CD14-positive monocyte (primary cell): ENCODE measurements around the gene C16orf74. TPM values are rescaled to one million over a fixed set of nuclear protein-coding genes. Genes with fewer than 3 reads are reported as not detected.

ENCODE experiments used
- DNase-seq, 3 donors: peaks; one replicate each; pipeline ENCODE4 v3.0.0-alpha.2; 2011 to 2022
- H2AFZ ChIP-seq: 2 replicates; pipeline ENCODE4 v1.6.0; 2012; ENCODE audit warnings: mild to moderate bottlenecking, low read depth, low read length, inconsistent platforms; ENCODE audit not compliant: insufficient read depth, poor library complexity, severe bottlenecking
- H3K27ac ChIP-seq, 2 donors: 1 replicate in 1 of 2; 2 replicates in 1 of 2; pipeline ENCODE4 v1.5.1; 2012 to 2013; ENCODE audit warnings: low read length in 2 of 2, control low read depth in 1 of 2, inconsistent platforms in 1 of 2, low read depth in 1 of 2, mild to moderate bottlenecking in 1 of 2
- H3K27me3 ChIP-seq, 2 donors: one replicate each; pipeline versions ENCODE4 v1.6.0 to v1.6.1; 2011 to 2013; ENCODE audit warnings: low read length in 2 of 2; ENCODE audit not compliant: control insufficient read depth in 2 of 2, insufficient read depth in 2 of 2
- H3K36me3 ChIP-seq, 2 donors: replicated peaks in 1 of 2; 1 replicate in 1 of 2; 2 replicates in 1 of 2; pipeline versions ENCODE4 v1.5.1 to v1.6.1; 2012 to 2013; ENCODE audit warnings: low read length in 2 of 2, control low read depth in 1 of 2, inconsistent platforms in 1 of 2, mild to moderate bottlenecking in 1 of 2; ENCODE audit not compliant: insufficient read depth in 2 of 2, control insufficient read depth in 1 of 2
- H3K4me1 ChIP-seq, 2 donors: 1 replicate in 1 of 2; 2 replicates in 1 of 2; pipeline versions ENCODE4 v1.5.1 to v1.6.1; 2012 to 2013; ENCODE audit warnings: low read length in 2 of 2, control low read depth in 1 of 2, inconsistent platforms in 1 of 2, mild to moderate bottlenecking in 1 of 2, moderate library complexity in 1 of 2; ENCODE audit not compliant: insufficient read depth in 2 of 2, control insufficient read depth in 1 of 2
- H3K4me2 ChIP-seq: replicated peaks from 2 replicates; pipeline ENCODE3; 2012; ENCODE audit warnings: low read length, moderate library complexity, mild to moderate bottlenecking; ENCODE audit not compliant: poor library complexity, severe bottlenecking; ENCODE audit errors: extremely low read depth
- H3K4me3 ChIP-seq, 3 experiments: fragments of 200-600 bp in 1 of 3; sonication (generic) in 1 of 3; replicated peaks in 1 of 3; 1 replicate in 2 of 3; 2 replicates in 1 of 3; pipeline ENCODE4 v1.5.1; 2011 to 2013; ENCODE audit warnings: low read length in 3 of 3, mild to moderate bottlenecking in 3 of 3, control low read depth in 2 of 3, low read depth in 2 of 3, inconsistent platforms in 1 of 3, moderate library complexity in 1 of 3
- H3K79me2 ChIP-seq: 2 replicates; pipeline ENCODE4 v1.6.0; 2012; ENCODE audit warnings: mild to moderate bottlenecking, control low read depth, inconsistent platforms, low read length, moderate library complexity; ENCODE audit not compliant: insufficient read depth
- H3K9ac ChIP-seq: 2 replicates; pipeline ENCODE4 v1.6.0; 2017; ENCODE audit warnings: low read length, mild to moderate bottlenecking; ENCODE audit not compliant: insufficient read depth, poor library complexity, severe bottlenecking
- H3K9me3 ChIP-seq, 2 donors: replicated peaks in 1 of 2; 1 replicate in 1 of 2; 2 replicates in 1 of 2; pipeline versions ENCODE4 v1.5.1 to v1.6.1; 2012 to 2013; ENCODE audit warnings: low read length in 2 of 2, control low read depth in 1 of 2; ENCODE audit not compliant: control insufficient read depth in 1 of 2, insufficient read depth in 1 of 2
- H4K20me1 ChIP-seq: 2 replicates; pipeline ENCODE4 v1.6.0; 2012; ENCODE audit warnings: mild to moderate bottlenecking, low read length, control low read depth, moderate library complexity; ENCODE audit not compliant: insufficient read depth
- H3K27ac Mint-ChIP-seq, 7 donors: one replicate each; pipeline ENCODE4 v1.8.0; 2020; ENCODE audit warnings: mild to moderate bottlenecking in 7 of 7, mixed read lengths in 7 of 7, moderate library complexity in 6 of 7, inconsistent platforms in 2 of 7
- H3K27me3 Mint-ChIP-seq, 3 donors: one replicate each; pipeline ENCODE4 v1.8.0; 2021 to 2022; ENCODE audit warnings: low read depth in 3 of 3, mild to moderate bottlenecking in 3 of 3, mixed read lengths in 3 of 3, moderate library complexity in 3 of 3, inconsistent platforms in 1 of 3
- H3K36me3 Mint-ChIP-seq, 2 donors: one replicate each; pipeline ENCODE4 v1.8.0; 2020; ENCODE audit warnings: mixed read lengths in 2 of 2, inconsistent platforms in 1 of 2, mild to moderate bottlenecking in 1 of 2
- H3K4me1 Mint-ChIP-seq: one replicate; pipeline ENCODE4 v1.8.0; 2020; ENCODE audit warnings: mild to moderate bottlenecking, mixed read lengths
- H3K4me3 Mint-ChIP-seq, 2 donors: one replicate each; pipeline ENCODE4 v1.8.0; 2020; ENCODE audit warnings: mild to moderate bottlenecking in 2 of 2, mixed read lengths in 2 of 2, moderate library complexity in 1 of 2
- H3K9me3 Mint-ChIP-seq, 7 donors: one replicate each; pipeline ENCODE4 v1.8.0; 2020 to 2022; ENCODE audit warnings: mixed read lengths in 7 of 7, mild to moderate bottlenecking in 6 of 7, moderate library complexity in 6 of 7, inconsistent platforms in 2 of 7
- CTCF ChIP-seq: fragments of 200-600 bp; IDR thresholded peaks from one replicate; pipeline ENCODE4 v1.8.0; 2022; ENCODE audit warnings: antibody characterized with exemption, mild to moderate bottlenecking
- WGBS: methylation state at CpG from one replicate; pipeline ENCODE4 v1.1.5; 2013; ENCODE audit warnings: missing lambda C conversion rate; ENCODE audit not compliant: insufficient coverage; 5-methylcytosine and 5-hydroxymethylcytosine counted together
- intact Hi-C, 2 donors: fragments of 100-400 bp; cut with micrococcal nuclease; formaldehyde crosslinking; loops; one replicate each; pipeline versions ENCODE4 v1.15.0 to v1.15.1; 2023
- polyA plus RNA-seq, 3 donors: library from polyadenylated mRNA; depleted of rRNA in 1 of 3; unstranded in 2 of 3; stranded (reverse) in 1 of 3; fragments of 300-500 nt in 2 of 3; fragments of >200 nt in 1 of 3; fragmentation: Illumina TruSeq in 2 of 3; gene quantifications; 1 replicate in 2 of 3; 2 replicates in 1 of 3; pipeline ENCODE4 v1.2.3, GENCODE V29; 2012 to 2021

Gene C16orf74
- polyA plus RNA-seq, 3 donors = 11.3 to 26.6 (median 24.1) TPM

GRCh38 chr16:85719605-85720301, 31.1 kb downstream of the C16orf74 start:
- peaks cover 16% of the 10 kb centered on the region for H3K4me1 Mint-ChIP-seq
- no peak overlapping the region for H3K9ac ChIP-seq
- WGBS = 88% methylated on average over 4 of the region's 11 CpGs
- peaks cover 10% of the 10 kb centered on the region for H4K20me1 ChIP-seq
- H3K27ac ChIP-seq = no peak overlapping the region
- intact Hi-C loops = loop anchor here in 1 of 2 donors (5.0 to 10.0 kb wide), 2 partner anchors 38 to 425 kb away; no protein-coding TSS in a partner anchor
- H3K36me3 ChIP-seq = peaks cover 0 to 3% of the 10 kb centered on the region in 2 donors
- no peaks in the 10 kb centered on the region for H3K79me2 ChIP-seq
- H3K27me3 Mint-ChIP-seq = peaks cover 2 to 12% (median 10%) of the 10 kb centered on the region in 3 donors
- no peaks in the 10 kb centered on the region for H3K9me3 ChIP-seq
- no peak overlapping the region for H3K4me2 ChIP-seq
- no peak for DNase-seq
- TF ChIP-seq CTCF = no peak
- H3K9me3 Mint-ChIP-seq = peaks cover 0 to 4% (median 0%) of the 10 kb centered on the region in 7 donors
- no peak overlapping the region for H3K4me3 Mint-ChIP-seq
- H3K4me1 ChIP-seq = peaks cover 17 to 26% of the 10 kb centered on the region in 2 donors
- peak overlapping the region in 1 of 7 donors; percentile 17 for H3K27ac Mint-ChIP-seq
- peaks cover 10 to 17% of the 10 kb centered on the region in 2 donors for H3K36me3 Mint-ChIP-seq
- H2AFZ ChIP-seq = no peak overlapping the region
- no peaks in the 10 kb centered on the region for H3K27me3 ChIP-seq
- H3K4me3 ChIP-seq = no peak overlapping the region

- peaks cover 0 to 4% (median 0%) of the 10 kb centered on the region in 7 donors for H3K9me3 Mint-ChIP-seq
- TF ChIP-seq CTCF = no peak
- Histone ChIP-seq H3K4me2 (no peak overlapping the region), H3K27ac (no peak overlapping the region), H2AFZ (no peak overlapping the region), H3K4me3 (no peak overlapping the region), H4K20me1 (peaks cover 10% of the 10 kb centered on the region), H3K36me3 (peaks cover 0 to 1% of the 10 kb centered on the region in 2 donors), H3K4me1 (peaks cover 17 to 26% of the 10 kb centered on the region in 2 donors), H3K9me3 (no peaks in the 10 kb centered on the region), H3K9ac (no peak overlapping the region), H3K27me3 (no peaks in the 10 kb centered on the region), H3K79me2 (no peaks in the 10 kb centered on the region)
- peaks cover 16% of the 10 kb centered on the region for H3K4me1 Mint-ChIP-seq
- intact Hi-C loops = loop anchor here in 1 of 2 donors (5.0 to 10.0 kb wide), 2 partner anchors 39 to 424 kb away; no protein-coding TSS in a partner anchor
- H3K27me3 Mint-ChIP-seq = peaks cover 0 to 12% (median 7%) of the 10 kb centered on the region in 3 donors
- H3K36me3 Mint-ChIP-seq = peaks cover 5 to 12% of the 10 kb centered on the region in 2 donors
- H3K4me3 Mint-ChIP-seq = no peak overlapping the region
- no peak overlapping the region for H3K27ac Mint-ChIP-seq
- DNase-seq = no peak
- 86% methylated on average over 5 of the region's 11 CpGs for WGBS
Measured at GRCh38 chr16:85718682-85719081, 32.2 kb downstream of the C16orf74 start.
